ENCODE measurements around the gene SV2C. TPM values are rescaled to one million over a fixed set of nuclear protein-coding genes. Genes with fewer than 3 reads are reported as not detected.

The SV2C gene
- total RNA-seq, 1 donor: not detected

DNA sequence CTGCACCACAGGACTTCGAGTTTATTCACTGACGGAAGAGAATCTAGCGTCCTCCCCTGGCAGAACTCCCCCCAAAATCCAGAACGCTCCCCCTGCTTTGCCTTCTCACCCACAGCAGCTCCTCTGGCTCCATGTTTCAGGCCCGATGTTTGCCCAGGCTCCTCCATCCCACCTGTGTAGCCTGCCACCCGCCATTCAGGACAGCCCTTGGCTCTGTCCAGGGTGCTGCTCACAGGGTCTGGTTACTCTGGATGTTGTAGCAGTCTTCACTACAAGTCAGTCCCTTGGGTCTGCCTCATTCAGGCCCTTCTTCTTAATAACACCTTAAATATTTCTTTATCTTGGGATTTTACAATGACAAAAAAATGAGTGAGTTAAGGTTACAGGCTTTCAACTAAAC lies 41.3 kb upstream of the SV2C start:
- TF ChIP-seq, protein P1, sequence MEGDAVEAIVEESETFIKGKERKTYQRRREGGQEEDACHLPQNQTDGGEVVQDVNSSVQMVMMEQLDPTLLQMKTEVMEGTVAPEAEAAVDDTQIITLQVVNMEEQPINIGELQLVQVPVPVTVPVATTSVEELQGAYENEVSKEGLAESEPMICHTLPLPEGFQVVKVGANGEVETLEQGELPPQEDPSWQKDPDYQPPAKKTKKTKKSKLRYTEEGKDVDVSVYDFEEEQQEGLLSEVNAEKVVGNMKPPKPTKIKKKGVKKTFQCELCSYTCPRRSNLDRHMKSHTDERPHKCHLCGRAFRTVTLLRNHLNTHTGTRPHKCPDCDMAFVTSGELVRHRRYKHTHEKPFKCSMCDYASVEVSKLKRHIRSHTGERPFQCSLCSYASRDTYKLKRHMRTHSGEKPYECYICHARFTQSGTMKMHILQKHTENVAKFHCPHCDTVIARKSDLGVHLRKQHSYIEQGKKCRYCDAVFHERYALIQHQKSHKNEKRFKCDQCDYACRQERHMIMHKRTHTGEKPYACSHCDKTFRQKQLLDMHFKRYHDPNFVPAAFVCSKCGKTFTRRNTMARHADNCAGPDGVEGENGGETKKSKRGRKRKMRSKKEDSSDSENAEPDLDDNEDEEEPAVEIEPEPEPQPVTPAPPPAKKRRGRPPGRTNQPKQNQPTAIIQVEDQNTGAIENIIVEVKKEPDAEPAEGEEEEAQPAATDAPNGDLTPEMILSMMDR (IDR thresholded peaks at IDR 0.05; ENCODE audit: extremely low read depth, low read depth, low read length): no peak
- DNase-seq (ENCODE audit: insufficient read length, low spot score, missing footprints): no peak

DNA sequence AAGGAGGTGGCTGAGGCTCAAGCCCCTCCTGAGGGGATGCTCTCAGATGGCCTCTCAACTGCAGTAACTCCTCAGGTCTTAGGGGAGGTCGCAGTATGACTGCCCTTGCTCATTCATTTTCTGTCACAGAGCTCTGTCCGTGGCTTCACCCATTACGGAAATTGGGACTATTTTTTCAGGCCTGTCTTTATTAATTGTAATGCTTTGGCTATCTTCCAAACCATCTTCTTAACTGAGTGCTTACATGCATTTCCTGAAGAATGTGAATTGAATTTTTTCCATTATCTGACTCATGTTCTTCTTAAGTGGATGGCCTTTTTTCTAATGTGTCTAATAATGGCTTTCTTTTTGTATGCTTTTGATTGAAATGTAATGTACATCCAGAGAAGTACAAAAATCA lies 36.4 kb upstream of the SV2C start:
- H3K27me3 ChIP-seq (ENCODE audit: insufficient read depth, low read length): no peaks in the 10 kb centered on the region
- TF ChIP-seq, protein P1 (IDR thresholded peaks at IDR 0.05; ENCODE audit: extremely low read depth, low read depth, low read length): no peak
- no peaks in the 10 kb centered on the region for H3K9me3 ChIP-seq (ENCODE audit: low read depth, low read length)
- no peaks in the 10 kb centered on the region for H3K79me2 ChIP-seq (ENCODE audit: insufficient read depth, low read length)
- no peak overlapping the region for H3K4me2 ChIP-seq (ENCODE audit: insufficient read depth, low read length)
- H4K20me1 ChIP-seq (ENCODE audit: insufficient read depth, low read length): no peaks in the 10 kb centered on the region
- DNase-seq (ENCODE audit: insufficient read length, low spot score, missing footprints): no peak
- H3K36me3 ChIP-seq (ENCODE audit: insufficient read depth, low read length): no peaks in the 10 kb centered on the region
- no peak overlapping the region for H2AFZ ChIP-seq (ENCODE audit: low read length)
- H3K4me1 ChIP-seq (ENCODE audit: insufficient read depth, low read length): no peaks in the 10 kb centered on the region
- H3K4me3 ChIP-seq (ENCODE audit: insufficient read depth, low read length): no peak overlapping the region
- H3K27ac ChIP-seq (ENCODE audit: low read depth, low read length): no peak overlapping the region

More for the DNA sequence above, 41.3 kb upstream of the SV2C start:
- H2AFZ ChIP-seq (ENCODE audit: low read length): no peak overlapping the region
- H3K9me3 ChIP-seq (ENCODE audit: low read depth, low read length): no peaks in the 10 kb centered on the region
- H3K27ac ChIP-seq (ENCODE audit: low read depth, low read length): no peak overlapping the region
- H3K27me3 ChIP-seq (ENCODE audit: insufficient read depth, low read length): no peaks in the 10 kb centered on the region
- no peaks in the 10 kb centered on the region for H3K36me3 ChIP-seq (ENCODE audit: insufficient read depth, low read length)
- no peaks in the 10 kb centered on the region for H3K4me1 ChIP-seq (ENCODE audit: insufficient read depth, low read length)
- no peak overlapping the region for H3K4me2 ChIP-seq (ENCODE audit: insufficient read depth, low read length)
- no peaks in the 10 kb centered on the region for H4K20me1 ChIP-seq (ENCODE audit: insufficient read depth, low read length)
- no peak overlapping the region for H3K4me3 ChIP-seq (ENCODE audit: insufficient read depth, low read length)
- H3K79me2 ChIP-seq (ENCODE audit: insufficient read depth, low read length): no peaks in the 10 kb centered on the region

DNA sequence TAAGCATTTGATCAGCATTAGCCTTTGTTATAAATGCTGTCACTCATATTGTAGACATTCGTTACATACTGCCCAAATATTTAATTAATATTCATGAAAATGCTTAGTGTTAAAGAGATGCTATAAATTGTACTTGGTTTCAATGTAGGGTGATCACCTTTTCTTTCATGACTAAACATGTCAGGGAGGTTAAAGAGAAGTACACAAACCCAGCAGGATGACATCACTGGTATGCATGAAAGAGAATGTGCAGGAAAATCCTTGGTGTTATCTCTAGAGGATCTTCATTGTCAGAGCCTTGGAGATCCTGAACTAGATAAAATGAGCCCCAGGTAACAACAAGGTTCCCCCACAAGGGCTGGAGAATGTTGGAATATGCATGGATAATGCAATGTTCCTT lies 33.0 kb upstream of the SV2C start:
- TF ChIP-seq, protein P1 (IDR thresholded peaks at IDR 0.05; ENCODE audit: extremely low read depth, low read depth, low read length): no peak
- no peaks in the 10 kb centered on the region for H3K9me3 ChIP-seq (ENCODE audit: low read depth, low read length)
- no peaks in the 10 kb centered on the region for H3K4me1 ChIP-seq (ENCODE audit: insufficient read depth, low read length)
- no peak for DNase-seq (ENCODE audit: insufficient read length, low spot score, missing footprints)
- H2AFZ ChIP-seq (ENCODE audit: low read length): no peak overlapping the region
- no peaks in the 10 kb centered on the region for H3K36me3 ChIP-seq (ENCODE audit: insufficient read depth, low read length)
- no peaks in the 10 kb centered on the region for H3K79me2 ChIP-seq (ENCODE audit: insufficient read depth, low read length)
- H3K4me2 ChIP-seq (ENCODE audit: insufficient read depth, low read length): no peak overlapping the region
- H4K20me1 ChIP-seq (ENCODE audit: insufficient read depth, low read length): no peaks in the 10 kb centered on the region
- H3K4me3 ChIP-seq (ENCODE audit: insufficient read depth, low read length): no peak overlapping the region
- no peaks in the 10 kb centered on the region for H3K27me3 ChIP-seq (ENCODE audit: insufficient read depth, low read length)
- H3K27ac ChIP-seq (ENCODE audit: low read depth, low read length): no peak overlapping the region

DNA sequence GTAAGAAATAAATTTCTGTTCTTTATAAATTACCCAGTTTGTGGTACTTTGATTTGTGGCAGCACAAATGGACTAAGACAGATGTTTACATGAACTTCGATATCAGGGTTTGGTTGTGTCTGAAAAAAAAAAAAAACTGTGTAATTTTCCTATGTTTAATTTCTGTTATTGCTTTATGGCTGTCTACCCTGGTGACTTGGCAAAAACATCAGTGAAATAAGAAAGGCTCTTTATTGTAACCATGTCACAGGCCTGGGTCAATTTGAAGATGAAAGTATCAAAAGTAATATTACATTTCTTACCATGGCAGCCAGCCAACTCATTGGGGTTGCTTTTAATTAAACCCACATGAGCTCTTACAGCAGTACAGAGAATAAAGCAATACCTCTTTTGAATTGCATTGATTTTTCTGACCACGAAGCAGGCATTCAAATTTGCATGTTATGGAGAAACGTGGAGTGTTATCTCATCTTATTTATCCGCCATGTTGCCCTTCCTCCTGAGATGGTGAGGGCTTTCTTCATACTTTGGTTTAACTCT lies 20.6 kb upstream of the SV2C start:
- TF ChIP-seq, protein P1 (IDR thresholded peaks at IDR 0.05; ENCODE audit: extremely low read depth, low read depth, low read length): no peak
- no peak overlapping the region for H3K4me2 ChIP-seq (ENCODE audit: insufficient read depth, low read length)
- no peaks in the 10 kb centered on the region for H3K4me1 ChIP-seq (ENCODE audit: insufficient read depth, low read length)
- H2AFZ ChIP-seq (ENCODE audit: low read length): no peak overlapping the region
- DNase-seq (ENCODE audit: insufficient read length, low spot score, missing footprints): no peak
- H3K9me3 ChIP-seq (ENCODE audit: low read depth, low read length): no peaks in the 10 kb centered on the region
- no peaks in the 10 kb centered on the region for H3K36me3 ChIP-seq (ENCODE audit: insufficient read depth, low read length)
- H3K4me3 ChIP-seq (ENCODE audit: insufficient read depth, low read length): no peak overlapping the region
- no peaks in the 10 kb centered on the region for H3K27me3 ChIP-seq (ENCODE audit: insufficient read depth, low read length)
- no peak overlapping the region for H3K27ac ChIP-seq (ENCODE audit: low read depth, low read length)
- H3K79me2 ChIP-seq (ENCODE audit: insufficient read depth, low read length): no peaks in the 10 kb centered on the region
- H4K20me1 ChIP-seq (ENCODE audit: insufficient read depth, low read length): no peaks in the 10 kb centered on the region
